D721Med (cell line): ENCODE results near the gene MYLK3.

ENCODE experiments used
- DNase-seq: peaks from one replicate; pipeline ENCODE4 v3.0.0; 2011; ENCODE audit warnings: low spot score; ENCODE audit not compliant: insufficient read length
- FAIRE-seq: peaks from 2 replicates; lab custom pipeline; 2011; peaks lifted over from hg19 to GRCh38; lab: Jason Lieb, UNC
- CTCF ChIP-seq: IDR thresholded peaks from 2 replicates; pipeline ENCODE4 v1.5.1; 2012; ENCODE audit warnings: mild to moderate bottlenecking, control low read depth; ENCODE audit not compliant: insufficient read depth; ENCODE audit errors: missing control alignments

MYLK3 gene

GRCh38 chr16:46746821-46747776 is 1.0 kb downstream of the MYLK3 start:
- FAIRE-seq (no peak), DNase-seq (no peak)
- no peak for TF ChIP-seq CTCF

- no peak for FAIRE-seq
- TF ChIP-seq CTCF, result no peak
- DNase-seq, result no peak
Measured at GRCh38 chr16:46745617-46746016, 2.5 kb downstream of the MYLK3 start.

- no peak for DNase-seq
- FAIRE-seq, result no peak
- TF ChIP-seq CTCF, result no peak
Measured at GRCh38 chr16:46743232-46743719, 4.9 kb downstream of the MYLK3 start.

- FAIRE-seq, result no peak
Measured at GRCh38 chr16:46739934-46740333, 8.2 kb downstream of the MYLK3 start.

DNA sequence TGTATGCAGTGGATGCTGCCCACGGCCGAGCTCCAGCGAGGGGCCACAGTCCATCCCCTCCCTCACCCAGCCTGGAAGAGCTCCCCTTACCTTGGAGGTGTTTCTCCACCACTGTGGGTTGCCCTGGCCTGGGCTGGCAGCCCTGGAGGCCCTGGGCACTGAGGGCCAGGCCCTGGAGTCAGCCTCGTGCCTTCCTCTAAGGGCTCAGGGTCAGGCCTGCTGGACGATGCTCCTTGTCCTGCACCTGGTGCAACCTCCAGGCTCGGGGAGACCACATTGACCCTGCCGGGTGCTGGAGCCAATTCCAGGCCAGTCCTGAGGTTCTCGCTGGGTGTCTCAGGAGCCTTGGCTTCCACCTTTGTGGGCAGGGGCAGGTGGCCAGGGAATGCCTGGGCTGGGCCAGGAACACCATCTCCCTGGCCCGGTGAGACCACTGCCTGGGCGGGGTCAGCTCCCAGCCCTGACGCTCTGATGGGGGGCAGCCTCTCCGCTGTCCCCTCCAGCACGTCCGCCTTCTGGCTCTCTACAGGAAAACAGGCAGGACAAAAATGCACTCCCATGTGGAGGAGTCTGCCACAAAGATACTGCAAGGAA is 10.4 kb downstream of the MYLK3 start:
- no peak for DNase-seq
- no peak for TF ChIP-seq CTCF
- no peak for FAIRE-seq

More at GRCh38 chr16:46739934-46740333, 8.2 kb downstream of the MYLK3 start:
- TF ChIP-seq CTCF, result no peak
- DNase-seq, result no peak

DNA sequence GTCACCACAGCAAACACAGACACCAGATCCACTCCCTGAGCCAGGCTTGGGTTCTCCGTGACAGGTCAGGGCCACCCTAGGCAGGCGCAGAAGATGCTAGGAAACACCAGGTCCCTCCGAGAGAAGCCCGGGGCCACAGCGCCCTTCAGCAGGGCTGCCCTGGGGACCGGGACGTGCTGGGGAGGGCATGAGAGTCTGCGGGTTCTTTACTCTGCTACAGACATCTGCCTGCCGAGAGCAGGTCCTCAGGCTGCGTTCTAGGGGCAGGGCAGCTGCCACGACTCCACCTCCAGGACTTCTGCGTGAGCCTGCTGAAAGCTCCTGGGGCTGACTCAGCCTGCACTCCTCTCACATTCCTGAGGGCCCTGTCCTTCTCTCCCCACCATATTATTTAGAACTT is 11.4 kb downstream of the MYLK3 start:
- TF ChIP-seq CTCF, result no peak
- no peak for FAIRE-seq

More for the DNA sequence above, 11.4 kb downstream of the MYLK3 start:
- DNase-seq, result no peak
